ENCODE data around the gene HEPHL1.
A peak's percentile ranks its signal among the peaks of the same experiment; 100 is the strongest.
"Not testable (repeated sequence)": the region's sequence is repeated elsewhere in the genome, so short reads cannot be mapped to it uniquely, and the experiment has no call there.

Gene HEPHL1

GRCh38 chr11:94020777-94021481 is at the start of gene HEPHL1:
TSS of gene HEPHL1 (plus strand) at chr11:94021354. CDS start at chr11:94021369, 15 bp downstream.
- H3K9me3 Mint-ChIP-seq: peaks cover 4% of the 10 kb centered on the region
- H3K36me3 Mint-ChIP-seq (ENCODE audit: low read depth): no peaks in the 10 kb centered on the region
- H3K4me1 Mint-ChIP-seq (ENCODE audit: low read depth): no peaks in the 10 kb centered on the region
- no peak within 1 kb of the TSS for H3K4me3 Mint-ChIP-seq
- no peaks in the 10 kb centered on the region for H3K27me3 Mint-ChIP-seq (ENCODE audit: low read depth)
- H3K27ac Mint-ChIP-seq: no peak within 1 kb of the TSS

- H3K27me3 Mint-ChIP-seq (ENCODE audit: low read depth): no peaks in the 10 kb centered on the region
- no peak overlapping the region for H3K27ac Mint-ChIP-seq
- no peak overlapping the region for H3K4me3 Mint-ChIP-seq
- H3K4me1 Mint-ChIP-seq (ENCODE audit: low read depth): no peaks in the 10 kb centered on the region
- H3K36me3 Mint-ChIP-seq (ENCODE audit: low read depth): no peaks in the 10 kb centered on the region
- H3K9me3 Mint-ChIP-seq: no peaks in the 10 kb centered on the region
Observed at GRCh38 chr11:93972790-93973189, 48.4 kb upstream of the HEPHL1 start.

GRCh38 chr11:93973322-93974051 is 47.7 kb upstream of the HEPHL1 start:
- not testable (repeated sequence) for H3K27ac Mint-ChIP-seq; H3K4me1 Mint-ChIP-seq (ENCODE audit: low read depth); H3K9me3 Mint-ChIP-seq; H3K27me3 Mint-ChIP-seq (ENCODE audit: low read depth); H3K36me3 Mint-ChIP-seq (ENCODE audit: low read depth); H3K4me3 Mint-ChIP-seq

- no peaks in the 10 kb centered on the region for H3K36me3 Mint-ChIP-seq (ENCODE audit: low read depth)
- no peak overlapping the region for H3K27ac Mint-ChIP-seq
- H3K27me3 Mint-ChIP-seq (ENCODE audit: low read depth): peaks cover 6% of the 10 kb centered on the region
- no peak overlapping the region for H3K4me3 Mint-ChIP-seq
- H3K4me1 Mint-ChIP-seq (ENCODE audit: low read depth): no peaks in the 10 kb centered on the region
- no peaks in the 10 kb centered on the region for H3K9me3 Mint-ChIP-seq
Observed at GRCh38 chr11:93974759-93975158, 46.4 kb upstream of the HEPHL1 start.

GRCh38 chr11:93976577-93977254 is 44.4 kb upstream of the HEPHL1 start:
- H3K27me3 Mint-ChIP-seq (ENCODE audit: low read depth); H3K9me3 Mint-ChIP-seq; H3K36me3 Mint-ChIP-seq (ENCODE audit: low read depth); H3K4me3 Mint-ChIP-seq; H3K27ac Mint-ChIP-seq; H3K4me1 Mint-ChIP-seq (ENCODE audit: low read depth): not testable (repeated sequence)

GRCh38 chr11:93983542-93984195 is 37.5 kb upstream of the HEPHL1 start:
- H3K4me1 Mint-ChIP-seq (ENCODE audit: low read depth): no peaks in the 10 kb centered on the region
- peaks cover 9% of the 10 kb centered on the region for H3K27me3 Mint-ChIP-seq (ENCODE audit: low read depth)
- no peaks in the 10 kb centered on the region for H3K9me3 Mint-ChIP-seq
- no peak overlapping the region for H3K4me3 Mint-ChIP-seq
- no peak overlapping the region for H3K27ac Mint-ChIP-seq
- no peaks in the 10 kb centered on the region for H3K36me3 Mint-ChIP-seq (ENCODE audit: low read depth)

- Mint-ChIP-seq H3K36me3 (ENCODE audit: low read depth) (no peaks in the 10 kb centered on the region), H3K4me1 (ENCODE audit: low read depth) (no peaks in the 10 kb centered on the region), H3K27me3 (ENCODE audit: low read depth) (peaks cover 8% of the 10 kb centered on the region)
Observed at GRCh38 chr11:93984196-93984567, 37.0 kb upstream of the HEPHL1 start.

GRCh38 chr11:93984936-93985335 is 36.2 kb upstream of the HEPHL1 start:
- Mint-ChIP-seq H3K27ac (no peak overlapping the region), H3K4me1 (ENCODE audit: low read depth) (no peaks in the 10 kb centered on the region), H3K9me3 (no peaks in the 10 kb centered on the region), H3K27me3 (ENCODE audit: low read depth) (peaks cover 4% of the 10 kb centered on the region), H3K4me3 (no peak overlapping the region), H3K36me3 (ENCODE audit: low read depth) (no peaks in the 10 kb centered on the region)

More at GRCh38 chr11:93984196-93984567, 37.0 kb upstream of the HEPHL1 start:
- Mint-ChIP-seq H3K4me3 (no peak overlapping the region), H3K9me3 (no peaks in the 10 kb centered on the region), H3K27ac (no peak overlapping the region)

GRCh38 chr11:93986716-93987115 is 34.4 kb upstream of the HEPHL1 start:
- Mint-ChIP-seq H3K4me3 (no peak overlapping the region), H3K27ac (no peak overlapping the region), H3K27me3 (ENCODE audit: low read depth) (peaks cover 4% of the 10 kb centered on the region), H3K4me1 (ENCODE audit: low read depth) (no peaks in the 10 kb centered on the region), H3K9me3 (no peaks in the 10 kb centered on the region), H3K36me3 (ENCODE audit: low read depth) (no peaks in the 10 kb centered on the region)

- H3K36me3 Mint-ChIP-seq (ENCODE audit: low read depth): no peaks in the 10 kb centered on the region
- H3K27me3 Mint-ChIP-seq (ENCODE audit: low read depth): peaks cover 4% of the 10 kb centered on the region
- no peak overlapping the region for H3K4me3 Mint-ChIP-seq
- no peak overlapping the region for H3K27ac Mint-ChIP-seq
- peaks cover 6% of the 10 kb centered on the region for H3K9me3 Mint-ChIP-seq
- H3K4me1 Mint-ChIP-seq (ENCODE audit: low read depth): no peaks in the 10 kb centered on the region
Observed at GRCh38 chr11:93988455-93988854, 32.7 kb upstream of the HEPHL1 start.

GRCh38 chr11:93988912-93989311 is 32.2 kb upstream of the HEPHL1 start:
- no peaks in the 10 kb centered on the region for H3K4me1 Mint-ChIP-seq (ENCODE audit: low read depth)
- peaks cover 6% of the 10 kb centered on the region for H3K9me3 Mint-ChIP-seq
- no peaks in the 10 kb centered on the region for H3K36me3 Mint-ChIP-seq (ENCODE audit: low read depth)
- H3K4me3 Mint-ChIP-seq: no peak overlapping the region
- no peak overlapping the region for H3K27ac Mint-ChIP-seq
- H3K27me3 Mint-ChIP-seq (ENCODE audit: low read depth): peaks cover 4% of the 10 kb centered on the region

GRCh38 chr11:93993747-93994146 is 27.4 kb upstream of the HEPHL1 start:
- Mint-ChIP-seq H3K4me1 (ENCODE audit: low read depth) (no peaks in the 10 kb centered on the region), H3K9me3 (peaks cover 15% of the 10 kb centered on the region), H3K4me3 (no peak overlapping the region), H3K36me3 (ENCODE audit: low read depth) (no peaks in the 10 kb centered on the region), H3K27me3 (ENCODE audit: low read depth) (no peaks in the 10 kb centered on the region), H3K27ac (no peak overlapping the region)

GRCh38 chr11:93997741-93998140 is 23.4 kb upstream of the HEPHL1 start:
- Mint-ChIP-seq H3K27ac (peak overlapping the region; percentile 60), H3K9me3 (peaks cover 15% of the 10 kb centered on the region), H3K27me3 (ENCODE audit: low read depth) (no peaks in the 10 kb centered on the region), H3K4me1 (ENCODE audit: low read depth) (no peaks in the 10 kb centered on the region), H3K4me3 (no peak overlapping the region), H3K36me3 (ENCODE audit: low read depth) (no peaks in the 10 kb centered on the region)

GRCh38 chr11:94000659-94001058 is 20.5 kb upstream of the HEPHL1 start:
- no peaks in the 10 kb centered on the region for H3K4me1 Mint-ChIP-seq (ENCODE audit: low read depth)
- H3K9me3 Mint-ChIP-seq: peaks cover 4% of the 10 kb centered on the region
- no peaks in the 10 kb centered on the region for H3K36me3 Mint-ChIP-seq (ENCODE audit: low read depth)
- no peak overlapping the region for H3K27ac Mint-ChIP-seq
- no peaks in the 10 kb centered on the region for H3K27me3 Mint-ChIP-seq (ENCODE audit: low read depth)
- no peak overlapping the region for H3K4me3 Mint-ChIP-seq
